ENCODE data around the gene ZAR1. TPM values are rescaled to one million over a fixed set of nuclear protein-coding genes. Genes with fewer than 3 reads are reported as not detected.

The ZAR1 gene
- total RNA-seq, 1 donor from 2014 or later: not detected

- no peak for DNase-seq (ENCODE audit: low read depth in 2 of 2)
Observed at GRCh38 chr4:48489683-48490011, 405 bp upstream of the ZAR1 start.

DNA sequence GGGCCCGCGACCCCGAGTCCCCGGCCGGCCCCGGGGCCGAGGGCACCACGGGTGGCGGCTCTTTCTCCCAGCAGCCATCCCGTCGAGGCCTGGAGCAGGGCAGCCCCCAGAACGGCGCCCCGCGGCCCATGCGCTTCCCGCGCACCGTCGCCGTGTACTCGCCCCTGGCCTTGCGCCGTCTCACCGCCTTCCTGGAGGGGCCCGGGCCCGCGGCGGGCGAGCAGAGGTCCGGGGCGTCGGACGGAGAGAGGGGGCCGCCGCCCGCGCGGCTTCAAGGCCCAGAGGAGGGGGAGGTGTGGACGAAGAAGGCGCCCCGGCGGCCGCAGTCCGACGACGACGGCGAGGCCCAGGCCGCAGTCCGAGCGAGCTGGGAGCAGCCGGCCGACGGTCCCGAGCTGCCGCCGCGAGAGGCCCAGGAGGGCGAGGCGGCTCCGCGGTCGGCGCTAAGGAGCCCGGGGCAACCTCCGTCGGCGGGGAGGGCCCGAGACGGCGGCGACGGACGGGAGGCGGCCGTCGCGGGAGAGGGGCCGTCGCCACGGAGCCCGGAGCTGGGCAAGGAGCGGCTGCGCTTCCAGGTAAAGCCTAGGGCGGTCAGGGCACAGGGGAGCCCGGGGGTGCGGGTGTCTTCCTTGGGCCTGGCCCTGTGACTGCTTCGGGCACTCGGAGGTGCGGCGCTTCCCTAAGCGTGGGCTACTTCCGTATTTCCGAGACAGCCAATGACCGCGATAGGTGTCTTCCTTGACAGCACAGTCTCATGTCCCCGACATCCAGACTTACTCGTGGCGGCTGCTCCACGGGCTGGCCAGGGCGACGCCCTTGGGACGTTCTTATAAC, 845 bp downstream of the ZAR1 start:
- DNase-seq (ENCODE audit: low read depth in 2 of 2): no peak

DNA sequence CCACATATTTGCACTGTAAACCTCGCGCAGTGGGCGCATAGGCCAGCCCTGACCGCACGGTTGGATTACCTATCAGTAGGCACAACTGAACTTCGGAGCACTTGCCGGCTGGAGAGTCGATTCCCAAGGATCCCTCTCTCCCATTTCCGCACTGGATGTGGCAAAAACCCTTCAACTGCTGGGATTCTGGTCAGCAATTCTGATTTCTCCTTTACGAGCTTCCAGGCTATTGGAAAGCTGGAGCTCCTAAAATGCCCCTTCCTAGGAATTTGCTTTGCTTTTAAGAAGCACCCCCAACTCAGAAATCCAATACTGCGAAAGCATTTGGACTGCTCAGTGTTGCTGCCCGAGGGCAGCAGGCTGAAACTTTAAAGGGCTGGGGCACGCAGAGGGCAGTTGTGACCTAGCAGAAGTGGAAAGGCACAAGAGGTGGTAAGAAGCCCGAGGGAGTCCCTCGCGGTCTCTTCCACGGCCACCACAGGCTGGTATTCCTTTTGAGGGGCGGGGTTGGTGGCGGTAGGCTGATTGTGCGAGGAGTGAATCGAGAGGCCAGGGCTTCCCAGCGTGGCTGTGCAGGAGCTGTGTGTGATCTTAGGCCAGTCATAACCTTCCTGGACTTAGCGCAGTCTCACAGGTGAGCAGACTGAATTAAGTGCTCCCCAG, 1.6 kb downstream of the ZAR1 start:
- DNase-seq (ENCODE audit: low read depth in 2 of 2): no peak

DNA sequence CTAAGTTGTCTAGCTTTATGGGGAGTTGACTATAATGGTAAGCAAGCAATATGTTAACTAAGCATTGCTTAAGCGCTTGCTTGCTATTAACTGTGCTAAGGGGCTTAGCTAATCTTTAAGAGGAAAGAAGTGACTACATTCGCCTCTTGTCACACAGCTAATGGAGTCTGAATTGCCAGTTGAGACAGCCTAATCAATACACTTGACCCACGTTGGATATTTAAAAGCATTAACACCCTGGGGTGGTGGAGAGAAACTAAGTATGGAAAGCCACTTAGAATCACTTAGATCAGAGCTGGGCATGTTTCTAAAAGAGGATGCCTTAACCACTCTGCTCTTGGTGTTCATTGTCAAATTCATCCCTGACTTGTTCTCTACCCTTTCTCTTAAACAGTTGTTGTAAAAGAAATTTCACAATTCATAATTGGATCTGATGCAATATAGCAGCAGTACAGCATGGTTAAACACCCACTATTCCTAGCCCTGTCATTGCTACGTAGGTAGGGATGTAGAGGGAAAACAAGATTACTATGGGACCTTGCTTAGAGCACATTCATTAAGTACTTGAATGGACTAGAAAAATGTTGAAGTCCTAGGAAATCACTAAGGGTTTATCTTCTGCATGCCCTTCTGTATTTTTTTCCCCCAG, 3.5 kb downstream of the ZAR1 start:
- DNase-seq (ENCODE audit: low read depth in 2 of 2): no peak

- no peak for DNase-seq (ENCODE audit: low read depth in 2 of 2)
Observed at GRCh38 chr4:48495941-48496340, 5.9 kb downstream of the ZAR1 start.

DNA sequence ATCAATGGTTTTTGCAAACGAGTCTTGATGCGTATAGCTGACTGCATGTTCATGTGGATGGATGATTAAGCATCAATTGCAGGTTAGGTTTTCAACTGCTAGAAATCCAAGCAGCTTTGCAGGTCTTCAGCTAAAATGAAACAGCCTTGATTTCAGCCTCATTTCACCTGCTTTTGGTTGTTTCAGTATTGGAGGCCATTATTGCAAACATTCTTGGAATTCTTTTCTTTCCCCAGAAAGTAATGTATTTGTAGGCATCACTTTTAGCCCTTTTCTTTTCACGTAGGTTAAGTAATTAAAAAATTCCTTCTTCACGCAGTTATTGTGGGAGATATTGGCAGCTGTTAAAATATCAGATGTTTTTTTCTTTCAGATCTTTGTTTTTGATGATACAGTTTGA, 8.8 kb downstream of the ZAR1 start:
- DNase-seq (ENCODE audit: low read depth in 2 of 2): no peak

GRCh38 chr4:48499551-48500066, 9.6 kb downstream of the ZAR1 start:
- peak in 1 of 2 donors; percentile 72 for DNase-seq (ENCODE audit: low read depth in 2 of 2)

DNA sequence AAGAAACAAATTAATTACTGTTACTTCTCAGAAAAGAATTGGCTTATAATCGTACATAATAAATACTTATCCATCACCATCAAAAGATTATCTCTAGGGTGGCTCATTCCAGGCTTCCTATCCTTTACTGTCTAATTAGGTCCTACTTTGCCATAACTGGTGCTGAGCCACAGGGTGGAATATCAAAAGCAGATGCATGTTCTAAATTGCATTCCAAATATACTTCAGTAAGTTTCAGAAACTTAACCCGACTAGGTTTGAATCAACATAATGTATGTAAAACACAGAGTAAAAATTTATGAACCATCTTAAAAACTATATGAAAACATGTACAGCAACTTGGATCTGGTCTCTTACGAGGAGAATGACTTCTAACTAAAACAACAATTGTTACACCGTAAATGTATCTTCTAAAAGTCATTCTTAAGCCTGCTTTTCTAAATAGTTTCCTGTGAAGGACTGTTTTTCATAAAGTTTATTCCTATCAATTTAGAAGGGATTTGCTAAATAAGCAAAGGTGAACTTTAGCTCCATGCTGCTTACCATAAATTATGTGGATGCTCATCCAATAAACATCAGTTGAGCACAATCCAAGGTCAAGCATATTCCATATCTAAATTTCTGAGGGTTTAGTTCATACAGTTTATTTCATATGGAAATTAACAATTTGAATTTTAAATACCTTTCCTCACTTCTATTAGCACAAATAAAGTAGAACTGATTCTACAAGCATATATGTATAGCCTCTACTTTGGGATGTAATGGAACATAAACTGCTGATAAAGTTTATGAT, 13.4 kb downstream of the ZAR1 start:
- DNase-seq (ENCODE audit: low read depth in 2 of 2): no peak

DNA sequence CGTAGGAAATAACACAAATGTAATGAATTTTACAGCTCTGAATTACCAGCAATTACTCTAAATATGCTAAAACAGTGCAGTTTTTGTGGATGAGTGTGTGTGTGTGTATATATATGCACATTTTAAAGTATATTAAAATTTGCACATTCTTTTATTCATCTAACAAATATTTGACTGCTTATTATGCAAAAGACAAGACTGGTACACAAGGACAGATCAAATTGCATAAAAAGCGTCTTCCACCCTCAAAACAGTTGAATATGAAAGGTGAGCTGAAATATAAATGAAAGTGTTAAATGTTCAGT, 13.9 kb downstream of the ZAR1 start:
- no peak for DNase-seq (ENCODE audit: low read depth in 2 of 2)

GRCh38 chr4:48504352-48504751, 14.3 kb downstream of the ZAR1 start:
- no peak for DNase-seq (ENCODE audit: low read depth in 2 of 2)

DNA sequence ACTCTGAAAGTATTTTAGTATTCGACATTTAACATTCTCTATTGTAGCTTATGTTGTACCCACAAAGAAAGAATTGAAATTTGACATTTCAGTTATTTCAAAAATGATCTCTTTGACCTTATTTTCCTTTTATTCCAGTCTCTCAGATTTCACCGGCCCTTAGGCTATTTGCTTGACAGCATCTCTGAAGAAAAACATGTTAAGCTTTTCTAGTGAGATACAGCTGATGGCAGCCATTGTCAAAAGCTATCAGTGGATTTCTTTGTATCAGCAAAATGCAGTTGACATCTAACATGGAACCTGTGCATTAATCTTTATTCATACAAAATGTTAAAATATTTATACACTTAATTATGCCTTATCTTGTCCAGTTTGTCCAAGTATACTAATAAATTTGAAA, 16.7 kb downstream of the ZAR1 start:
- no peak for DNase-seq (ENCODE audit: low read depth in 2 of 2)

DNA sequence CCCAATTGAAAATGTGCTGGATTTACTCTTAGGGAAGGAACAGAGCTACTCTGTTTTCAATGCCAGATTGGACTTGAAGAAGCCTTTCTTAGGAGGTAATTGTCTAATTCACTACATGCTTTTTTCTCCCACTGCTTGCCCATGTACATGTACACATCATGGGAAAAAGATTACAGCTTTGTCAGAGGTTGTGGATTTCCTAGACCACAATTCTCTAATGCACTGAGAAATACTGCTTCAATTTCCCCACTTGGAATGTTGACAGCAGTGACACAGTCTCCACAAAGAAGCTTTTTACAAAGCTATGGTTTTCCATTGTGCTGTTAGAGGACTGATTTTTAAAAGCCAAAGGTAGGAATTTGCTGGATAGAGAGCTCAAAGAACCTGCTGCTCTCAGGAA, 19.5 kb downstream of the ZAR1 start:
- DNase-seq (ENCODE audit: low read depth in 2 of 2): no peak

- DNase-seq (ENCODE audit: low read depth in 2 of 2): no peak
Observed at GRCh38 chr4:48518143-48518542, 28.1 kb downstream of the ZAR1 start.

GRCh38 chr4:48526406-48526805, 36.4 kb downstream of the ZAR1 start:
- DNase-seq (ENCODE audit: low read depth in 2 of 2): no peak

- DNase-seq (ENCODE audit: low read depth in 2 of 2): no peak
Observed at GRCh38 chr4:48538358-48538757, 48.3 kb downstream of the ZAR1 start.

- DNase-seq (ENCODE audit: low read depth in 2 of 2): no peak
Observed at GRCh38 chr4:48539597-48539996, 49.5 kb downstream of the ZAR1 start.

- no peak for DNase-seq (ENCODE audit: low read depth in 2 of 2)
Observed at GRCh38 chr4:48542888-48543287, 52.8 kb downstream of the ZAR1 start.

DNA sequence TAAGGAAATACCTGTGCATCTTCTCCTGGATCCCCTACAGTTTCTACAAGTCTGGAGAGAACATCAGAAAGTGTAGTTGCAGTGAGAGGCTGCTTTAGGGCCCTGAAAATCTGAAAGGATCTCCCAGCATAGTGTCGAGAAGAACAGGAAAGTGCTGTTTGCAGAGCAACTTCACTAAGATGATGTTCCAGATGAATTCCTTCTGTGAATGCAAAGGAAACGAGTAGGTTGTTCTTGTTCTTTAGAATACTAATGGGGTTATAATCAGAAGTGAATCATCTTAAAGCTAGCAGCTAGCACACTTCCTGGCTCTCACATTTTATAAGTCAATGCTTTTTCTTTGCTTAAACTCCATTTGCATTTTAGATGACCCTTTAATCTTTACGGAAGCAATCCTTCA, 53.7 kb downstream of the ZAR1 start:
- peak in 1 of 2 donors; percentile 48 for DNase-seq (ENCODE audit: low read depth in 2 of 2)

Measured in lung microvascular endothelial cell (primary cell).